IMR-90 (cell line): Measurements from ENCODE around the gene PTPRC.
A peak's percentile ranks its signal among the peaks of the same experiment; 100 is the strongest.

Experiments used
- BHLHE40 ChIP-seq: fragments of 150-350 bp; IDR thresholded peaks from 2 replicates; pipeline ENCODE4 v1.6.1; 2016; ENCODE audit warnings: mild to moderate bottlenecking, low read depth, low read length
- CEBPB ChIP-seq: IDR thresholded peaks from 2 replicates; pipeline ENCODE4 v1.6.1; 2012; ENCODE audit warnings: low read depth, low read length, improper control_type of control experiment
- ELK1 ChIP-seq: fragments of 150-350 bp; IDR thresholded peaks from 2 replicates; pipeline ENCODE4 v1.6.1; 2016; ENCODE audit warnings: low read depth, mild to moderate bottlenecking, low read length, moderate library complexity, borderline replicate concordance
- MAFK ChIP-seq: IDR thresholded peaks from 2 replicates; pipeline ENCODE4 v1.6.1; 2012; ENCODE audit warnings: low read depth, low read length, improper control_type of control experiment
- MAZ ChIP-seq: IDR thresholded peaks from 2 replicates; pipeline ENCODE4 v1.6.1; 2012; ENCODE audit warnings: low read depth, mild to moderate bottlenecking, low read length, improper control_type of control experiment, moderate library complexity, borderline replicate concordance
- POLR2A ChIP-seq: IDR thresholded peaks from 2 replicates; pipeline ENCODE4 v1.6.1; 2012; ENCODE audit warnings: mild to moderate bottlenecking, low read depth, low read length
- RCOR1 ChIP-seq: IDR thresholded peaks from 2 replicates; pipeline ENCODE4 v1.6.1; 2012; ENCODE audit warnings: mild to moderate bottlenecking, low read length, improper control_type of control experiment; ENCODE audit not compliant: insufficient replicate concordance
- RFX5 ChIP-seq: IDR thresholded peaks from 2 replicates; pipeline ENCODE4 v1.8.0; 2012; ENCODE audit warnings: low read depth, mild to moderate bottlenecking, low read length, moderate library complexity
- SMC3 ChIP-seq: fragments of 150-350 bp; IDR thresholded peaks from 2 replicates; pipeline ENCODE4 v1.6.1; 2016; ENCODE audit warnings: low read depth, mild to moderate bottlenecking, antibody characterized with exemption, low read length, moderate library complexity
- TF ChIP-seq, protein P1 (sequence below): conservative IDR thresholded peaks from 2 replicates; pipeline ENCODE4 v1.5.1; 2012; ENCODE audit warnings: mild to moderate bottlenecking, low read depth, low read length, improper control_type of control experiment
- TF ChIP-seq, protein P2 (sequence below): fragments of 150-350 bp; IDR thresholded peaks from 2 replicates; pipeline ENCODE4 v1.6.1; 2017; ENCODE audit warnings: mild to moderate bottlenecking, antibody characterized with exemption, low read length, low read depth

DNA sequence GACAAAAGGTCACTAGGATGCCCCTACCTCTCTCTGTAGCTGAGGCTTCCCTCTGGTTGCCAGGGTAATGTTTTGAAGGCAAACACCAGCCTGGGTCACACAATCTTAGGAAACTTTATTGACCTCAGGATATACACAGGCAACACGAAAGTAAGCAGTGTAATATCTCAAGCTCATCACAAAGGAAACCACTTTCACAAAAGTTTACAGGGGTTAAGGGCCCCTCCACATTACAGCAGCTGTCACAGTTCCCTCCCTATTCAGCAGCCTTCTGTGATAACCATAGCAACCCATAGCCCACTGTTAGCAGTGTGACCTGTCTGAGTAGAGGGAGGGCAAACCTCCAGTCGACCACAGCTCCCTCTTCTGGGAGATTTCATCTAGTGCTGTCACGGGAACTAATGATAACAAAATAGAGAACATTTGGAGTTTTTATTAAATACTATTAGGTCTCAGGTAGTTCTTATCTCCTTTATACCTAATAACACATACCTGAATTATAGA, 149.8 kb downstream of the PTPRC start:
- TF ChIP-seq SMC3 (0 out of 2 replicates have a peak, but pooled peaks have one; percentile 5), RCOR1 (no peak), ELK1 (no peak), RFX5 (no peak), POLR2A (no peak), BHLHE40 (no peak), MAFK (no peak), MAZ (no peak), CEBPB (no peak)
- TF ChIP-seq, protein P1, sequence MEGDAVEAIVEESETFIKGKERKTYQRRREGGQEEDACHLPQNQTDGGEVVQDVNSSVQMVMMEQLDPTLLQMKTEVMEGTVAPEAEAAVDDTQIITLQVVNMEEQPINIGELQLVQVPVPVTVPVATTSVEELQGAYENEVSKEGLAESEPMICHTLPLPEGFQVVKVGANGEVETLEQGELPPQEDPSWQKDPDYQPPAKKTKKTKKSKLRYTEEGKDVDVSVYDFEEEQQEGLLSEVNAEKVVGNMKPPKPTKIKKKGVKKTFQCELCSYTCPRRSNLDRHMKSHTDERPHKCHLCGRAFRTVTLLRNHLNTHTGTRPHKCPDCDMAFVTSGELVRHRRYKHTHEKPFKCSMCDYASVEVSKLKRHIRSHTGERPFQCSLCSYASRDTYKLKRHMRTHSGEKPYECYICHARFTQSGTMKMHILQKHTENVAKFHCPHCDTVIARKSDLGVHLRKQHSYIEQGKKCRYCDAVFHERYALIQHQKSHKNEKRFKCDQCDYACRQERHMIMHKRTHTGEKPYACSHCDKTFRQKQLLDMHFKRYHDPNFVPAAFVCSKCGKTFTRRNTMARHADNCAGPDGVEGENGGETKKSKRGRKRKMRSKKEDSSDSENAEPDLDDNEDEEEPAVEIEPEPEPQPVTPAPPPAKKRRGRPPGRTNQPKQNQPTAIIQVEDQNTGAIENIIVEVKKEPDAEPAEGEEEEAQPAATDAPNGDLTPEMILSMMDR, result peak; percentile 9; the same call in 1 of the 2 replicates
- TF ChIP-seq, protein P2, sequence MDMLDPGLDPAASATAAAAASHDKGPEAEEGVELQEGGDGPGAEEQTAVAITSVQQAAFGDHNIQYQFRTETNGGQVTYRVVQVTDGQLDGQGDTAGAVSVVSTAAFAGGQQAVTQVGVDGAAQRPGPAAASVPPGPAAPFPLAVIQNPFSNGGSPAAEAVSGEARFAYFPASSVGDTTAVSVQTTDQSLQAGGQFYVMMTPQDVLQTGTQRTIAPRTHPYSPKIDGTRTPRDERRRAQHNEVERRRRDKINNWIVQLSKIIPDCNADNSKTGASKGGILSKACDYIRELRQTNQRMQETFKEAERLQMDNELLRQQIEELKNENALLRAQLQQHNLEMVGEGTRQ, result no peak
